PC-3 (cell line): ENCODE results near the gene NATD1. TPM values are rescaled to one million over a fixed set of nuclear protein-coding genes. Genes with fewer than 3 reads are reported as not detected.

ENCODE experiments used
- ATAC-seq: fragments of 200-7000 bp; cut with Tn5 transposase; 2 replicates; pipeline ENCODE4 v1.9.1; 2020; ENCODE audit warnings: mild to moderate bottlenecking, moderate library complexity
- BruUV-seq: library from RNA; stranded (reverse); fragments of 400-500 nt; replicated peaks from 2 replicates; lab custom pipeline; 2021; lab: Mats Ljungman, UMichigan
- CTCF ChIA-PET: fragments of 300-600 bp; sonication (Branson Sonifier 250); formaldehyde crosslinking; loops from one replicate; lab custom pipeline; 2022; ENCODE audit warnings: antibody characterized with exemption; lab: Charles Lee
- POLR2A ChIA-PET: fragments of 300-600 bp; sonication (Branson Sonifier 250); formaldehyde crosslinking; loops from one replicate; lab custom pipeline; 2022; ENCODE audit warnings: antibody characterized with exemption; ENCODE audit not compliant: unreplicated experiment; lab: Charles Lee
- DNase-seq: peaks from one replicate; pipeline ENCODE4 v3.0.0-alpha.2; 2015
- H2AFZ ChIP-seq: fragments of 300-600 bp; sonication (generic); 2 replicates; pipeline ENCODE4 v1.6.0; 2016; ENCODE audit warnings: antibody characterized with exemption, low read length
- H3F3A ChIP-seq: fragments of 300-600 bp; sonication (generic); one replicate; pipeline ENCODE4 v1.6.0; 2017; ENCODE audit warnings: antibody characterized with exemption, low read length, control low read depth, mild to moderate bottlenecking; ENCODE audit not compliant: unreplicated experiment
- H3K27ac ChIP-seq: fragments of 300-600 bp; sonication (generic); 2 replicates; pipeline ENCODE4 v1.5.1; 2016; ENCODE audit warnings: mild to moderate bottlenecking, low read length
- H3K27me3 ChIP-seq: fragments of 300-600 bp; sonication (generic); 2 replicates; pipeline ENCODE4 v1.6.1; 2016; ENCODE audit warnings: low read length, mixed read lengths
- H3K36me3 ChIP-seq: fragments of 300-600 bp; sonication (generic); 2 replicates; pipeline ENCODE4 v1.6.1; 2016; ENCODE audit warnings: low read depth, mixed run types, low read length, mixed read lengths
- H3K4me1 ChIP-seq: fragments of 300-600 bp; sonication (generic); 2 replicates; pipeline ENCODE4 v1.5.1; 2016; ENCODE audit warnings: low read length; ENCODE audit not compliant: insufficient read depth
- H3K4me2 ChIP-seq: fragments of 300-600 bp; sonication (generic); 2 replicates; pipeline ENCODE4 v1.6.0; 2016; ENCODE audit warnings: low read length
- H3K4me3 ChIP-seq: fragments of 300-600 bp; sonication (generic); 2 replicates; pipeline ENCODE4 v1.5.1; 2016; ENCODE audit warnings: mild to moderate bottlenecking, low read length, mixed read lengths
- H3K79me2 ChIP-seq: fragments of 300-600 bp; sonication (generic); 2 replicates; pipeline ENCODE4 v1.6.1; 2017; ENCODE audit warnings: low read length, mixed read lengths
- H3K9ac ChIP-seq: fragments of 300-600 bp; sonication (generic); 2 replicates; pipeline ENCODE4 v1.6.0; 2016; ENCODE audit warnings: mild to moderate bottlenecking, low read length
- H3K9me2 ChIP-seq: fragments of 300-600 bp; sonication (generic); replicated peaks from 2 replicates; pipeline ENCODE4 v1.6.1; 2016; ENCODE audit warnings: mixed run types, low read length, mixed read lengths
- H3K9me3 ChIP-seq: fragments of 300-600 bp; sonication (generic); 2 replicates; pipeline ENCODE4 v1.6.1; 2016; ENCODE audit warnings: low read length, mixed read lengths
- H4K20me1 ChIP-seq: fragments of 300-600 bp; sonication (generic); 2 replicates; pipeline ENCODE4 v1.6.1; 2016; ENCODE audit warnings: low read length, mixed read lengths
- EZH2 ChIP-seq: fragments of 300-600 bp; sonication (generic); IDR thresholded peaks from one replicate; pipeline ENCODE4 v1.6.1; 2017; ENCODE audit warnings: antibody characterized with exemption, mild to moderate bottlenecking, low read length; ENCODE audit not compliant: unreplicated experiment
- EZH2phosphoT487 ChIP-seq: fragments of 300-600 bp; sonication (generic); IDR thresholded peaks from 2 replicates; pipeline ENCODE4 v1.6.1; 2018; ENCODE audit warnings: mild to moderate bottlenecking, antibody characterized with exemption, low read length, borderline replicate concordance
- intact Hi-C: fragments of 100-400 bp; cut with micrococcal nuclease; formaldehyde crosslinking; loops from 2 replicates; pipeline ENCODE4 v1.9.0; 2023
- total RNA-seq: library from RNA; depleted of rRNA; stranded (reverse); fragments of >200 nt; gene quantifications from 2 replicates; pipeline ENCODE4 v1.2.3, GENCODE V29; 2014
- TF ChIP-seq, protein P1 (sequence below): fragments of 300-600 bp; sonication (generic); conservative IDR thresholded peaks from 2 replicates; pipeline ENCODE4 v1.5.1; 2017; ENCODE audit warnings: antibody characterized with exemption, low read depth, mild to moderate bottlenecking, low read length

The NATD1 gene
- total RNA-seq, 1 experiment from 2014 or later = 0.73 TPM

- Histone ChIP-seq H3K4me3 (peak within 1 kb of the TSS; percentile 98), H3K79me2 (peaks cover 96% of the 10 kb centered on the region), H3K4me1 (peaks cover 46% of the 10 kb centered on the region), H3K9me2 (no peaks in the 10 kb centered on the region), H3K4me2 (peak within 1 kb of the TSS; percentile 97), H4K20me1 (peaks cover 39% of the 10 kb centered on the region), H2AFZ (peak within 1 kb of the TSS; percentile 82), H3K9ac (peak within 1 kb of the TSS; percentile 100), H3F3A (no peaks in the 10 kb centered on the region), H3K27me3 (no peaks in the 10 kb centered on the region), H3K27ac (peak within 1 kb of the TSS; percentile 83), H3K9me3 (no peaks in the 10 kb centered on the region), H3K36me3 (peaks cover 21% of the 10 kb centered on the region)
- TF ChIP-seq EZH2 (no peak), EZH2phosphoT487 (no peak)
- TF ChIP-seq, protein P1, sequence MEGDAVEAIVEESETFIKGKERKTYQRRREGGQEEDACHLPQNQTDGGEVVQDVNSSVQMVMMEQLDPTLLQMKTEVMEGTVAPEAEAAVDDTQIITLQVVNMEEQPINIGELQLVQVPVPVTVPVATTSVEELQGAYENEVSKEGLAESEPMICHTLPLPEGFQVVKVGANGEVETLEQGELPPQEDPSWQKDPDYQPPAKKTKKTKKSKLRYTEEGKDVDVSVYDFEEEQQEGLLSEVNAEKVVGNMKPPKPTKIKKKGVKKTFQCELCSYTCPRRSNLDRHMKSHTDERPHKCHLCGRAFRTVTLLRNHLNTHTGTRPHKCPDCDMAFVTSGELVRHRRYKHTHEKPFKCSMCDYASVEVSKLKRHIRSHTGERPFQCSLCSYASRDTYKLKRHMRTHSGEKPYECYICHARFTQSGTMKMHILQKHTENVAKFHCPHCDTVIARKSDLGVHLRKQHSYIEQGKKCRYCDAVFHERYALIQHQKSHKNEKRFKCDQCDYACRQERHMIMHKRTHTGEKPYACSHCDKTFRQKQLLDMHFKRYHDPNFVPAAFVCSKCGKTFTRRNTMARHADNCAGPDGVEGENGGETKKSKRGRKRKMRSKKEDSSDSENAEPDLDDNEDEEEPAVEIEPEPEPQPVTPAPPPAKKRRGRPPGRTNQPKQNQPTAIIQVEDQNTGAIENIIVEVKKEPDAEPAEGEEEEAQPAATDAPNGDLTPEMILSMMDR = no peak
- no TSS peak for BruUV-seq
- DNase-seq (peak; percentile 97), ATAC-seq (peak; percentile 93)
- CTCF ChIA-PET = interaction anchor here (0.5 kb wide), 1 partner anchor 271 kb away, joined by 5 read pairs; no protein-coding TSS in a partner anchor
- intact Hi-C loops = loop anchor here (1.0 to 5.0 kb wide), 2 partner anchors 38 to 85 kb away; partner anchors contain the start of gene NATD1
- POLR2A ChIA-PET = no interaction called here
Measured at GRCh38 chr17:21214015-21214776, 39.0 kb downstream of the NATD1 start, which contains the start of gene TMEM11. TMEM11 (minus strand) TSS chr17:21214161; CDS start chr17:21214152, 9 bp downstream.

GRCh38 chr17:21213638-21214014, 39.6 kb downstream of the NATD1 start:
- intact Hi-C loops = loop anchor here (1.0 to 5.0 kb wide), 2 partner anchors 39 to 84 kb away; partner anchors contain the start of gene NATD1
- no peaks in the 10 kb centered on the region for H3K27me3 ChIP-seq
- peak; percentile 2 for ATAC-seq
- peaks cover 96% of the 10 kb centered on the region for H3K79me2 ChIP-seq
- H3K36me3 ChIP-seq = peaks cover 27% of the 10 kb centered on the region
- ChIA-PET POLR2A (interaction anchor here (0.6 to 0.7 kb wide), 2 partner anchors 23 to 54 kb away, joined by 4 to 5 read pairs; no protein-coding TSS in a partner anchor), CTCF (interaction anchor here (0.5 kb wide), 1 partner anchor 270 kb away, joined by 5 read pairs; no protein-coding TSS in a partner anchor)
- H3K9ac ChIP-seq = peak overlapping the region; percentile 100
- peak overlapping the region; percentile 83 for H3K27ac ChIP-seq
- H3K4me3 ChIP-seq = peak overlapping the region; percentile 98
- H3K4me1 ChIP-seq = peaks cover 46% of the 10 kb centered on the region
- H4K20me1 ChIP-seq = peaks cover 44% of the 10 kb centered on the region
- peak overlapping the region; percentile 97 for H3K4me2 ChIP-seq
- H3K9me3 ChIP-seq = no peaks in the 10 kb centered on the region
- TF ChIP-seq EZH2 = no peak
- TF ChIP-seq, protein P1 = no peak
- TF ChIP-seq EZH2phosphoT487 = no peak
- H3F3A ChIP-seq = no peaks in the 10 kb centered on the region
- no peak for DNase-seq
- H2AFZ ChIP-seq = peak overlapping the region; percentile 82
- BruUV-seq = no TSS peak
- H3K9me2 ChIP-seq = no peaks in the 10 kb centered on the region
